Right lung (tissue), 5 donors: ENCODE measurements around the gene LINGO4. TPM values are rescaled to one million over a fixed set of nuclear protein-coding genes. Genes with fewer than 3 reads are reported as not detected.
A peak's percentile ranks its signal among the peaks of the same experiment; 100 is the strongest.

Experiments used
- DNase-seq, 2 donors: peaks; one replicate each; pipeline ENCODE4 v3.0.0-alpha.2; 2013
- polyA plus RNA-seq, 5 donors: library from polyadenylated mRNA; unstranded; fragments of 120-200 nt; gene quantifications; one replicate each; pipeline versions ENCODE4 v1.2.1 to v1.2.3, GENCODE V29; 2013; ENCODE audit warnings: inconsistent platforms in 1 of 5, low replicate concordance in 1 of 5; ENCODE audit not compliant: insufficient read length in 5 of 5, insufficient read depth in 1 of 5

Gene LINGO4
- polyA plus RNA-seq, 5 donors = 0.05 to 0.19 (median 0.11) TPM; not detected in 1

DNA sequence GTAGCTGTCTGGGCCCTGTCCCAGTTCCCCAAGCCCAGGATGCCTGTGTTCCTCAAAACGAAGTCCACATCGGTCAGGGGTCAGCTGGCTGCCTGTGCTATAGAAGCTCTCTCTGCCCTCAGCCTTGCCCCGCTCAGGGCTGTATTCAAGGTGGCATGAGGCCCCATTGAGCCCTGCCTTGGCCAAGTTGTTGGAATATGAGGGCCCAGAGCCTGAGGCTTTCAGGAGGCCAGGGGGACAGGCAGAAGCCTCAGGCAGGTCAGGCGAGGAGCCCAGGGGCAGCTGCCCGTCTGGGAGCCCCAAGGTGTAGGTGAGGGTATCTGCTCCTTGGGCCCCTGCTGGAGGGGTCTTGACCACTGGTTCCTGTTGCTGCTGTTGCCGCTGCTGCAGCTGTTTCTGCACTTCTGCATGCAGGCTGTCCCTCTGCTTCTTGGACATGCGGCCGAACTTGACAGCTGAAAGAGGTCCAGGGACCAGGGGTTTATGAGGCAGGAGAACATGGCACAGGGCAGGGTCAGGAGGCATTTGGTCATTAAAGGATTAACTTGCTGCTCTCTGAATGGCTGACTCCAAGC is 9.8 kb upstream of the LINGO4 start:
- no peak for DNase-seq

DNA sequence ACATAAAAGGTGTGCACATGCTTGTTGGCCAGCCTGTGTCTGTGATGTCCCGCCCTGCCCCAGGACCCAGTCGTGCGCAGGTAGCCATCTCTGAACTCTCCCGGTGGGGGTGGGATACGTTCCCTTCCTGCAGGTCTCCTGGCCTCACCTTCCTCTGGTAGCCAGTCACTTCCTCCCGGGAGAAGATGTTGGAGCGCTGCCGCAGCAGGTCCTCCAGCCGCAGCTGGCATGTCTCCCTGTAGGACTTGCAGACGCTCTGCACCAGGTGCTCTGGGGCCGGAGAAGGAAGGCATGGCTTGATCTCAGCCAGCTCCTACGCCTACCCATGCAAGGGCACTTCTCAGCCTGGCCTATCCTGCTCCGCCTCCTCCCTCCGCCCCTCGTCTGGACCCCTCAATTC is 9.2 kb upstream of the LINGO4 start:
- no peak for DNase-seq

DNA sequence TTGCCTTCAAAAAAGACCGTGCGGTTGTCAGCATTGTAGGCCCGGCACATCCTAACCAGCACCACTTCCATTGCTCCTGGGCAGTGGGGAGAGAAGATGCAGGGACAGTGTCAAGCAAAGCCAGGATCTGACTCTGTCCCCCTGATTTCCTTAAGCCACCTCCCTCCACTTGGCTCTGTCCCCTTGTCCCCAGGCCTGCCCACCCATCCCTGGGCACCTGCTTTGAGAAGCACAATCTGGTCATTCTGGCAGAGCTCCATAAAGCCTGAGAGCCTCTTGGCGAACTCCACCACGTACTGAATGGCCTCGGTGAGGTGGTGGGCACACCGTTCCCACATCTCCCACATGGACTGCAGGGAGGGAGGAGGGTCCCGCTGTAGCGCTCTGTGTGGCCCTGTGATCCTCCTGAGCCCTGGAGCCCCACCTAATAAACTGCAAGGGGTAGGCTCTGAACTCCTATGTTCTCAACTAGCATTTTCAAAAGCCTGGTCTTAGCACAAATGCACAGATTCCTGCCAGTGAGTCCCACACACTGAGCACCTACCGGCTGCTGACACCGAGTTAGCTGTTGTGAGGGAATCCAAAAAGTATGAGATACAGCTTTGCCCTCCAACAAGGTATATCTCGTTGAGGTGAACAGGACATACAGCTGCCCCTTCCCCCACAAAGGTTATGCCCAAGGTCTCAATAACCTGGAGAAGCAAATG is 8.2 kb upstream of the LINGO4 start:
- no peak for DNase-seq

DNA sequence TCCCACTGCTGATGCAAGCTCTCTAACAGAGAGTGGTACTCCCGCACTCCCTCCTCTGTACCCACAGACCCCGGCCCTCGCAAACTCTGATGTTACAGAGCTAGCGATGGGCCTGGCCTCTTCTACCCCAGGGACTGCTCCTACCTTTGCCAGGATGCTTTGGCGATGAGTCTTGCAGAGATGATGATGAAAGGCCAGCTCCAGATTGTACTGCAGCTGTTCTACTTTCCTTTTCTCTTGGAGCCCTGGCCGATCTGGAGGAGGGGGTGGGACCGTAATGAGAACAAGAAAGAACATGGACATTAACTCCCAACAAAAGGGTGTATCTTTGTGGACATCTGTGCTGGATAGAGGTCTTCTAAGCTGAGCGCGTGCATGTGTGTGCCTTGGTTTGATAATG is 6.0 kb upstream of the LINGO4 start:
- no peak for DNase-seq

DNA sequence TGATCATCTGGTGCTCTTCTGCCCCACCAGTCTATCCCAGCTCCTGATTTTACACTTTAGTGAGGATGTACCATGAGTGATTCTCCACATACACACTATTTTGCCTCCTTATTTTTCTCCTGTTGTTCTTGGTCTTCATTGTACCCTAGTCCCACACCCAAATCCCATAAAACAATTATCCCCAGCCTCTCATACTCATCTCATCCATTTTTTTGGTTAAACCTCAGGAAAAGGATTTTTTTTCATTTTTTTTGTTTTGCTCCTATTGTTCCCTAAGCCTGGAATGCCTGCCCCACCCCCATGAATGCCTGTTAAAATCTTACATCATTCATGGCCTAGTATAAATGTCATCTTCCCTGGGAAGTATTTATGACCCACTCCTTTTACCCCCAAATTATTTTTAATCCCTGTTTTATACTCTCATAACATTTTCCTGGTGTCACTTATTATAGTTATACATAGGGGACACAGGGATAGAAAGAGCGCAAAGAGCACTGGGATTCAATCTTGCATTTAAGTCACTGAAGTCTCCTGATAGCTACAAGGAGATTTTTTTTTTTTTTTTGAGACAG is 4.9 kb upstream of the LINGO4 start:
- DNase-seq = no peak

DNA sequence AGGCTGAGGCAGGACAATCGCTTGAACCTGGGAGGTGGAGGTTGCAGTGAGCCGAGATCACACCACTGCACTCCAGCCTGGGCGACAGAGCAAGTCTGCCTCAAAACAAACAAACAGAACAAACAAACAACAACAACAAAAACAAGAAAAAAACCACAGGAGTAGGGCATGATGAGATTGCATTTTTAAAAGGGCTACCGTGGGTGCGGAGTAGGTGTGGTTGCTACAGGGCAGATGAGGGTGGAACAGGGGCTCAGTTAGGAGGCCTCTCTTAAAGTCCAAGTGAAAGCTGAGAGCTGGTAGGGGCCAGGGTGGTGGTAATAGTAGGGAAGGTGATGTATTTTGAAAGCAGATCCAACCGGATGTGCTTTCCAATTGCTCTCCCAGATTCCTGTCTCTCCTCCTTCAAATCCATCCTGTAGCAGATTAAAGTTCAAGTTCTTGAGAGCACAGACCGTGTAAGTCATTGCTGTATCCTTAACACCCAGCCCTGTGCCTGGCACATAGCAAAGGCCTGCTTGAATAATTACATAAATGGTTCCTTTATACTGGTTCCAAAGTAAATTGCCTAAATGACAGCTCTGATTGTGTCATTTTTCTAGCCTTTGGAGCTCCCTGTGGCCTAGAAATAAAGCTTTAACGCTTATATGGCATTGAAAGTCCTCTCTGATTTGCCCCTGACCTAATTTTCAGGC is 4.2 kb upstream of the LINGO4 start:
- no peak for DNase-seq

DNA sequence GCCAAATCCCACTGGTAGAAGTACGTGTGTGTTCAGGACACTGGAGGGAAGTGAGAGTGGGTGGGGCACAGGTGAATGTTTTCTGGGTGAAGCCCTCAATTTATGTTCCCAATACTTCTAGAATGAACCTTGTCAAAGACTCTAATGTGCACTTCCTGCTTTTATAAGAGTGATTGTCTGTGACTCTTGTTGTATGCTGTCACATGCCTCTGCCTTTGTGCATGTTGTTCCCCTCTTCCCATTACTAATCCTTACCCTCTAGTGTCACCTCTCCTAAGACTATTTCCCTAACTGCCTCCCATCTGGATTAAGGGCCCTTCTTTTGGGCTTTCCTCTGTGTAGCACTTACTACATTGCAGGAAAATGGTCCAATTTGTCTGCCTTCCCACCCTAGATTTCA is 2.5 kb upstream of the LINGO4 start:
- no peak for DNase-seq

DNA sequence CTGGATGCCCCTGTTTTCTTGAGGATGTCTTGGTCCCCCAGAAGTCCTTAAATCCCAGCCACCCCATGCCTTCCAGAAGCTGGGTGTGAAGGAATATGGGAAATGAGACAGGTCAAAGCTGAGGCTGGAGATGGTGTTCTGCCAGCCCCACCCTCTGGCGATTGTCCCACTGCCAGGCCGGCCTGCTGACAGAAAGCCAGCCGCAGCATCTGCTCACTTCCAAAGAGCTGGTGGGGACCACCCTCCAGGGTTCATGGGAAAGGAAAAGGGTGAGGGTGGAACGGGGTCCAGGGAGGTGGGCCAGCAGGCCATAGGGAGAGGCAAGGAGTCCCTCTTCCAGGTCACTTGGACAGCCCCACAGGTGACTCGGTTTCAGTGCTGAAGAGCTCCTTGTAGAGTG is 1.9 kb upstream of the LINGO4 start:
- no peak for DNase-seq

DNA sequence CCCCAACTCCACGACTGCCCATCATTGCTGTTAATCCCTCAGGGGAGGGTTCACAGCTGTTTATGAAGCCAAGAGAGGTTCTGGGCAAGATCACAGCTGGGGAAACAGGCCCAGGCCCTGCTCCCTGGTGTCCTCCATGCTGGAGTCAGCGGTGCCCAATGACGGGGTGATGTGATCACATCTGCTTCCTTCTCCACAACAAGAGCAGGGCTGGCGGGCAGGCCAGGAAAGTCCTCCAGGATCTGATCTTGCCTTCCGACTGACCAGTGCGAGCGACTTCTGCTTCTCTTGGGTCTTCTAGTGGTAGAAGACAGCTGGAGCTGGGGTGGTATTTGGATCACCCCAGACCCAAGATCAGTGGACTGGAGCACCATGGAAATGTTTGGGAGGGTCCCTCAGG is 951 bp upstream of the LINGO4 start:
- DNase-seq = no peak

DNA sequence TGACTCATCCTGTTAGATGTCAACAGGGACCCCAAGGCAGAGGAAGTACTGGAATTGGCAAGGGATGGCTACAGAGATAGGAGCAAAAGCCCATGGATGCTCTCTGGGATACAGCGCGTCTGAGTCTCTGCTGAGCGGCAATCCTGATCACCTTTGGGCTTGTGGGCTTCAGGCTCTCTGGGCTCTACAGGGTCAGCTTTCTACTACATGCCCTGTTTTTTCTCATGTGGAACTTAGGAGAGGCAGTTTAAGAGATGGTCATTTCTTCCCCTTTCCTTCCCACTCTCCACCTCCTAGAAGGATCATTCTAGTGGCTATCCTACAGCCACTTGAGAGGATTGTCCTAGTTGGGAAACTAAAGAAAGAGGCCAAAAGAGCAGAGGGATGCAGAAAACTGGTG is 1.3 kb downstream of the LINGO4 start:
- no peak for DNase-seq

DNA sequence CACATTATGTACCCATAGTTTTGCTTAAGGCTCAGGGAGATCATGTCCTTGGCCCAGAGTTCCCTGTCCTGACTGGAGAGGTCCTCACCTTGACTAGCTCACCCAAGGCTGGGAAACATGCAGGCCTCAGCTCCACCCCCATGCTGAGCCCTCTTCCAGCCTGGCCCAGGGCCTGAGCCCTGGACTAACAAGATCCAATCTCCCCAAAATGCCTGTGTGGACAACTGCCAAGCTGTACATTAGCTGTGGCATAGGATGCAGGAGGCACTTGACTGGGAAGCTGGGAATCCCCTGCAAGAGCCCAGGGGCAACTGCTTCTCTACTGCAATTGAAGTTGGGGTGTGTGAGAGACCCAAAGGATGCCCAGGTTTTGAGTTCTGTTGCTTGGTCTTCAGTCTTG is 2.1 kb downstream of the LINGO4 start:
- DNase-seq = no peak

DNA sequence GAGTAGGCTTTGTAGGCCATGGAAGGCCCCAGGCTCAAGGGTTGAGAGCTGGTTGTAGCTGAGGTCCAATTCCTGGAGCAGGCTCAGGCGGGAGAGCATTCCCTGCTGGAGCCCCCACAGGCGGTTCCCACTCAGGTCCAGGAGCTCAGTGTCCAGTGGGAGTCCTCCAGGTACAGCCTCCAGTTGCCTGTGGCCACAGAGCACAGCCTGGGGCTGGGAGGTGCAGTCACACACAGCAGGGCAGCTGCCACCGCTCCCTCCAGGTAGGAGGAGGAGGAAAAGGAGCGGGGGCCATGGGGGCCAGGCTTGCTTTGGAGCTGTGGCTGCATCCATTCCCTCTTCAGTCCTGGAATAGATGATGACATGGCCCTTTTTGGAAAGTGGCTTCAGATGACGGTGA is 2.8 kb downstream of the LINGO4 start:
- DNase-seq = no peak

DNA sequence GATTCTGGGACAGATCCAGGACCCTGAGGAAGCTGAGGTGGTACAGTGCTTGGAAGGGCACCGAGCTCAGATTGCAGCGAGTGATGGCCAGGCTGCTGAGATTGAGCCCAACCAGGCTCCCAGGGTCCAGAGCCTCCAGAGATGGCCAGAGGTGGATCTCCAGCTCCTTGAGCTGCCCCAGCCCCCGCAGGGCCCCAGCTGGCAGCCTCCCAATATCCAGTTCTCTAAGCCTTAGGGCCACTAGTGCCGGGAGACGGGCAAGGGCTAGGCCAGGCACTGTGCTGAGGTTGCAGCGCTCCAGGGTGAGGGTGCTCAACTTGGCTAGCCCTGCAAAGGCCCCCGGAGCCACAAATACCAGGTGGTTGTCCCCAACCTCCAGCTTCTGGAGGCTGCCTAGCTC is 3.4 kb downstream of the LINGO4 start:
- no peak for DNase-seq

DNA sequence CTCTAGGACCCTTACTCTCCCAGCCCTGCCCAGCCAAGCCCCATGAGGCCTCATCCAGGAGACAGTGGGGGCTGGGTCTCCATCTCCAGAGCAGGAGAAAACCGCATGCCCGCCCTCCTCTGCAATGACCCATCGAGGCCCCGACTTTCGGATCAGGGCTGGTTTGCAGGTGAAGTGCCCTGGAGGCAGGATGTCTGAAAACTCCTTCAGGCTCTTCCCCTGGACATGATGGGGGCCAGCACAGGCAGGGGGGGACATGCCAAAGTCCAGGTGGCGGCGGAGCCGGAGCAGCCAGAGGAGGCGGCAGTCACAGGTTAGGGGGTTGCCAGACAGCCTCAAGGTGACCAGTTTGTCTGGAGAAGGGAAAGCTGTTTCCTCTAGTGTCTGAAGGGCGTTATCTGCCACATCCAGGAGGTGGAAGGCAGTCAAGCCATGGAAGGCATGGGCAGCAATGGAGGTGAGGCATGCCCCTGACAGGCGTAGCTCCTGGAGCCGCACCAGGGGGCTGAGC is 3.9 kb downstream of the LINGO4 start:
- DNase-seq = no peak

DNA sequence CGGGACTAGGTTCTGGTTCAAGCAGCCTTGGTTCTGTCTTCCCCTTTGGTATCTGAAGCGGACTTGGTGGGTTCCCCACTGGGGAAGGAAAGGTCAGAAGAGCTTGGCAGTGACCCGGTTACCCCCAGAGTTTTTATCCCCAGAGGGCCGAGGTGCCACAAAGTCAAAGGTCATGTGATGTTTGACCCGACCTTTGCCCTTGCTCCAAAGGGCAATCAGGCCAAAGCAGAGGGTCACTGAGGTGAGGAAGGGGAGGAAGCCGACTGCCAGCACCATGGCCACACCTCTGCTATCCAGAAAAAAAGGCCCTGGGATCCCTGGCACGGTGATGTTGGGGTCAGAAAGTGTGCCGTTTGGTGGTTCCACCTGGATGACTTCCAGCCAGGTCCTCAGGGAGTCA is 4.4 kb downstream of the LINGO4 start:
- no peak for DNase-seq

DNA sequence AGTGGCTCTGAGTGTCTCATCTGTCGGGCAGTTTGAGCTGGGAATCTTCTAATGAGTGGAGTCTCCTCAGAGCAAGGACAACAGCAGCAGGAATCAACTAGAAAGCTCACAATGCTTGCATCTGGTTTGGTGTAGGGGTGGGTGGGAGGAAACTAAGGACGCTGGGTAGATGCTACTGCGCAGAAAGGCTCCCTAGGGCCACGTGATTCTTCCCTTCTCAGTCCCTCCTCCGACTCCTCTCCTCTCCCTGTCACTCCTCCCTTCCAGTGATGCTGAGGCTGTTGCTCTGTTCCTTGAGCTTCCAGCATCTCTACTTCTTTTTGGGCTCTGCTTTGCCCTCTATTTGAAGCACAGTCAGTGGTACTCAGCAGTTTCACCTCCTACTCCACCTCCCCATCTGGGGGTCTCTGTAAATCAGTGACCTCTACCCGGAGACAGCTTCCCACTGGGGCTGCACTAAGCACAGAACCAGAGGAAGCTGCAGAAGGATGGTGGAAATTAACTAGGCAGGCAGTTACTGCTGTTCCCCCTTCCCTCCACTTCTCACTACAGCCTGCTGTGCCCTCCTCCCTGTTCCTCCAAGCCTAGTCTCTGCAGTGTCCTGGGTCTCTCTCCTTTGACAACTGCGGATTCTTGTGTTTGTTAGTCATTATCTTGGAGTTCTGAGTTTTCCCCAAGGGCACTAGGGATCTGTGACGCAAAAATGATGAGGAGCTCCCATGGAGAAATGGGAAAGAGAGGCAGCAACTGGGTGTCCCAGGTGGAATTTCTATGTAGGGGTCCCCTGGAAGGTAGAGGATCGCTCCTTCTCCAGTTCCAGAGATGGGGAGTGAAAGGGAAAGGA is 5.8 kb downstream of the LINGO4 start:
- DNase-seq = no peak

DNA sequence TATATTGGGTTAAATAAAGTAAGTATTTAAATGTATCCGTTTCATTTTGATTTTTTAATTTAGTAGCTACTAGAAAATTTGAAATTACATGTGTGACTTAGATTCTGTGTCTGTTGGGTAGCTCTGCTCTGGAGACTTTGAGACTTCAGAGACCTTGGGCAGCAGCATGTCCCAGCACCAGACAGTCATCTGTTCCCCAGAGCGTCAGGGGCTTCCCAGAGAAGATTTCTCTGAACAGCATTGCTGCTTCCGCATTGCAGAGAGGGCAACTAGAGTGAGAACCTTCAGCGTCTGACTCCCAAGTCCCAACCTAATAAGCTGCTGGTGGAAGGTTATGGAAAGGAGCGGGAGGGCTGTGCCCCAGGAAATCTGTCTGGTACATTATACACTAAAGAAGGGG is 6.6 kb downstream of the LINGO4 start:
- no peak for DNase-seq

DNA sequence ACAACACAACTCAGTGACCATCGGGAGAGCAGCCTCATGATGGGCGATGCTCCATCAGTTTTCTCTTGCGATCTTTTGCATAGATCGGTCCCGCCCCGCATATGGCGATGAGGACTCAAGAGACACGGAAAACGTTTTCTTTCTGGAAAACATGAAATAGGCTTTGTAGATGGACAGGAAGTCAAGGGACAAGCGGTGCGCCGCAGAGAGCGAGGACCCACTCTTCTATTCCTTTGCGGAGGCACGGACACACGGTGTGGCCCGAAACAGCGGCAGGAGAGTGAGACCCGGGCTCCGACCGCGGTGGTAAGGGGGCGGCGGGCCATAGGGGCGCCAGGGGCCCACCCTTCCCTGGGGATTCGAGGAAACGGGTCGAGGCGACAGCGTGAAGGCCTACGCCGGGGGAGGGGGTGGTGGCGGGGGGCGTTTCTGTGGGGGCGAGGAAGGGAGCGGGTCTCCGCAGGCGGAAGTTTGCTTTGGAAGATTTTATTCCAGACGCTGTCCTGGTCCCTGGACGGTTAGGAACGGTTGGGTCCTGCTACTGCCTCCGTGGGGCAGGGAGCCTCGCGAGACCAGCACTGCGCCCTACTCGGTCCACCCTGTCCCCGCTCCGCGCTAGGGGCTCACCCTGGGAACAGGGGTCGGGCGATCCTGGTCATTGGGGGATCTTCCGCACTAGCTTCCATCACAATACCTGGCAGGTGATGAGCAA is 14.1 kb downstream of the LINGO4 start:
- DNase-seq = no peak

DNA sequence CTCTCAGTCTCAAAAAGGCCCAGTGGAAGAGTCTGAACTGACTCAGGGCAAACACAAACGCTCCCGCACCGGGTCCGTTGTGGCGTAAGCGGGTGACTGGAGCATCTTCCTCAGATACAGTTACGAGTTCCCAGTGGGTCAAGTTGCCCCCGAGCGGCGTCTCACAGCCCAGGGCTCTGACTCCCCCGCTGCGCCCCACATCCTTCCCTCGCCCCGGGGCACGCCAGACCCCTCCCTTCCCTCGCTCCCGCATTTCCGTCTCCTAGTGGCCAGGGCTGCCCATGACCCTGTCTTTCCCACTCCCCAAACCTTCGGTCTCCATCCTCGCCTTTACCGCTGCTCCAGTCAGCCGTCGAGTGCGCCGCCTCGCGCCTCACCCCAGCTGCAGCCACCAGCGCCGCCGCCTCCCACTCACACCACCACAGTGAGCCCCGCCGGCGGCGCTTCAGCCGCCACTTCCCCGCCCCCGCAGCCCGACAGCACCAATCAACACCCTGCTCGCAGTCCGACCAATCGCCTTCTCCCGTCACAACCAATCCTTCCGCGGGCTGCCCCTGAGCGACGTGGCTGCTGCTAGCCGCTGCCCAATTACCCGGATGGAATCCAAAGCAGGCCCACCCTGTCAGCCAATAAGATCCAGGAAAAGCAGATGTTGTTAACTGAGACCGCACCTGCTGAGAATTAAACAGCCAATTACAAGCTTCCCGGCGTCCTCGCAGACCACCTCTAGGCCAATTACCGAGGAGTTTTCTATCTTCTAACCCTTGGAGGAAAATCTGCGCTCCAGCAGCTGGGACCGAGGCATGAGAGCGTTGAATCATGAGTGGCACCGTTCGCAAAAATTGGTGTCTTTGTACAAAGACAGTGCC is 14.9 kb downstream of the LINGO4 start, which contains the start of gene TDRKH:
Gene TDRKH (minus strand): TSS at position 430 of the 869 bp plus-strand sequence. CDS start 7,478 bp downstream, outside the sequence.
- DNase-seq = peak; percentile 90 to 91

DNA sequence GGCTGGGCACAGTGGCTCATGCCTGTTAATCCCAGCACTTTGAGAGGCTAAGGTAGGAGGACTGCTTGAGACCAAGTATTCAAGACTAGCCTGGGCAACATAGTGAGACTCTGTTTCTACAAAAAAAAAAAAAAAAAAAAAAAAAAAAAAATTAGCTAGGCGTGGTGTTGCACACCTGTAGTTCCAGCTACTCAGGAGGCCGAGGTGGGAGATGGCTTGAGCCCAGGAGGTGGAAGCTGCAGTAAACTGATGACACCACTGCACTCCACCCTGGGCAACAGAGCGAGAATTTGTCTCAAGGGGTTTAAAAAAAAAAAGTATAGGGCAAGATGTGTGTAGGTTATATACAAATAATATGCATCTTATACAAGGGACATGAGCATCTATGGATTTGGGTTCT is 17.5 kb downstream of the LINGO4 start:
- no peak for DNase-seq
